ENCODE results near the gene LY86. TPM values are rescaled to one million over a fixed set of nuclear protein-coding genes. Genes with fewer than 3 reads are reported as not detected.
"Not testable (repeated sequence)": the region's sequence is repeated elsewhere in the genome, so short reads cannot be mapped to it uniquely, and the experiment has no call there.

The LY86 gene
- total RNA-seq, 1 experiment from 2014 or later: not detected

DNA sequence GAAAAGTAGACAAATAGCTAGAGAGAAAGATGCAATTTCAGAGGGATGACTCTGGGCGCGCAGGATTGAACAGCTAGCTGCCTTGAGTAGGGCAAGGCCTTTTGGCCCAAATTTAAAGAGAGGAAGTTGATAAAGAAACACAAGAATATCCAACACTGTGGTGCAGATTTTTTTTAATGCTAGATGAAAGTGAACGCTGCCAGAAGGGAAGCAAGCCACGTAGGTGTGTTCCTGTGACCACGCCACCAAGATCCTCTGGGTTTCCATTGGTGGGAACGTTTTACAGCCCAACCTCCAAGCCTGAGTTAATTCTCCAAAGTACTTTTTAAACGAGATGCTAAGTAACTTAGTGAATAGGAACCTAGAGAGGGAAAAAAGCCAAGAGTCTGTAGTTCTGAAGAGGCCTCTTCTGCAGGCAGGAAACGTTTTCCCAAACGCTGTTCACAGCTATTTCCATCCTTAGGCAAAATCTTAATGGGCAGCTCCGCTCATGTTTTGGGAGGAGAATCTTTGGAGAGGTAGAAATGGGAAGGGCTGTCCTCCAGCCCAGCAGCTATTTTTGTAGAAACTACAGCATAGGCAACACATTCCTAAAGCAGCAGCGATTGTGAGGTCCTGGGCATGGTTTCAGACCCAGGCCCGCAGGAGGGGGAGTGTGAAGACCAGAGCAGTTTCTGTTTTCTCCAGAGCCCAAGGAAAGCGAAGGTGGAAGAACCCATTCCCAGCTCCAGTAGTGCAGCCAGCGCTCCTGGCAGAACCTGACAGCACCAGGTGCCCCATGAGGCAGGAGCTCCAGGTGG is 8.2 kb downstream of the LY86 start:
- DNase-seq (ENCODE audit: low spot score): no peak

DNA sequence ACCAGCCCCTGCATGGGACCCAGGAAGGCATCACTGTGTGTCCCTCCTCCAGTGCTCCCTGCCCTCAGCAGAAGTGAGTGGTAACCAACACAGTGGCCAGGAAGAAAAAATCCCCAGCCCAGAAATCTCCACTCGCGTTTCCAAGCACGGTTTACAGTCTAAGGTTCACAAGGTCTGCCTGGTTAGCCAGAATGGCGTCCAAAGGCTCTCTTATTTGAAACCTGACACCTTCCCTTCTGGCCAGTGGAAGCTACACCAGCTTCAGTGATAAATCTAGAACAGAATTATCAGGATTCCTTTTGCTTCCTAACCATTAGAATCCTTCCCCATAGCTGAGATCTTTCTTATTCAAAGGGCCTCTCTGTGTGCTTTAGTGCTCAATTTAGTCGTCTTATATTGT is 9.2 kb downstream of the LY86 start:
- no peak for DNase-seq (ENCODE audit: low spot score)

DNA sequence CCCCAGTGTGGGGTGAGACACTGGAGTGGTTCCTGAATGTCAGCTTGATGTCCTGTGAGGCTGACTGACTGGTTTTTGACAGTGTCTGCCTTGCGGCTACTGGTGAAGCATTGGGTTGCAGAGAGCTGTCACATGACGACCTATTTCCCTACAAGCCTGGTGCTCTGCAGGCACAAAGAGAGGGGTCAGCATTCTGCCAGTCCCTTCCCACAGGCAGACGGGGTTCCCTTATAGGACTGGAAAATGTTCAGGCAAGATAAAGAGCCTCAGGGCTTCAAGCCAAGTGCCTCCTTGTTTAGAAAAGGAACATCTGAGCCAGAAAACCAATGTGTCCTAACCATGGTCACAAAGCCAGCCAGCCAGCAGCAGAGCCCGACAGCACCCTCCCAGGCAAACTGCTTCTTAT is 11.0 kb downstream of the LY86 start:
- no peak for DNase-seq (ENCODE audit: low spot score)

DNA sequence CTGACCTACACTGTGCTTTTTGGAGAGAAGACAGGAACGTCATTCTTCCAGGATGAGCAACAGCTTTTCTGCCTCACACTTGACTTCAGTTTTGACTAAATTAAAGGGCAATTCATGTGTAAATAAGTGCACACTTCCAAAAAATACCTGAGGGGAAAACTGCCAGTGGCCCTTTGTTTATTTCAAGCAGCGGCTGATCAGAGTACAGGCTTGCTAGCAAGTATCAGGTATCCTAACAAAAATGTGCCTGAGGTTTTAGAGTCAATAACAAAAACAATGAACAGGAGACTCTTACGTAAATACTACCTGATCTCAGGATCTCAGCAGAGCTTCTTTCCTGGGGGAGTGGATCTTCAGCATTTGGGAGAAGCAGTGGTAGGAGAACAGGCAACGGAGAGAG is 12.4 kb downstream of the LY86 start:
- no peak for DNase-seq (ENCODE audit: low spot score)

DNA sequence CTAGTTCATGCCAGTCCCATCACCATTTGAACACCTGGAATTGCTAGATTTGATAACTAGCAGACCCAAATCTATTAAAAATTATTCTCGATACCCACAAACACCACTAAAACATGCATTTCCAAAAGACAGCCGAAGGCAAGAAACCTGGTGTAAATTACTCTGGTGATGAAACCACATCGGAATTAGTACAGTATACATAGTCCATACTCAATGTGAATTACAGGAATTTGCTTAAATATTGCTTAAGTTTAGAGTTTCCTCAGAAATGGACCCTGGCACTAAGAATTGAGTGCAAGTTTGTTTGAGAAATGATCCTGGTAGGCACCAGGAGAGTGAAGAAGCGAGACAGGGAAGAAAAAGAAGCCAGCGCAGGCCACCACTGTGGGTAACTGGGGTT is 13.7 kb downstream of the LY86 start:
- DNase-seq (ENCODE audit: low spot score): no peak

DNA sequence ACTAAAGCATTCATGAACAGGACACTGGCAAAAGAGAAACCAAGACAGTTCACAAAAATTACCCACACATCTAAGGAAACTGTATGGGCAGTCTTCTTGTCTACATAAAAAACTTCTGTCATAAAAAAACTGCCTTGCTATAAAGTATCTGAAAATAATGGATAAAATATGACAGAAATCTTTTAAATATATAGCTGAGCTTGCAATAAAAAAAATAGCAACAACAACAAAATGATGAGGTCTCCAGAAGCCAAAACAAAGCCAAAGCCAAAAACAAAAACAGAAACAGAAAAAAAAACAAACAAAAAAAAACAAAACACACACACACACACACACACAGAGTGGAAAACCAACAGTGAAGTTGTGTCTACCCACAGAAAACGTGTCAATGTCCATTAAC is 14.8 kb downstream of the LY86 start:
- no peak for DNase-seq (ENCODE audit: low spot score)

DNA sequence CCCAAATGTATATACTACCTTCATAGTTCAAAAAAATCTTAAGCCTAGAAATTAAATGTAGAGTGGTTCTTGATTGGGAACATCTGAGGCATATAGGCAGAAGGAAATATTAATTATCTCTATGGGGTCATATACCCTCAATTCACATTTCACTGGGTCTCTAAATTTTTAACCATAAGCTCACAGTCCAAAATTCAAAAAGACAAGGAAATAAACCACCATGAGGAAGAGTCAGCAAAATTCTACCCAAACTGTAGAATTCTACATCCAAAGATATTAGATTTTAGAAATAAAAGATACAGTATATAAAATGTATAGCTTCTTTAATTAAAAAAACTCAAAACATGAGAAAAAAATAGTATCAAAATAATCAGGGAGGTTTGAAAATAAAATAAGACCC is 15.5 kb downstream of the LY86 start:
- no peak for DNase-seq (ENCODE audit: low spot score)

DNA sequence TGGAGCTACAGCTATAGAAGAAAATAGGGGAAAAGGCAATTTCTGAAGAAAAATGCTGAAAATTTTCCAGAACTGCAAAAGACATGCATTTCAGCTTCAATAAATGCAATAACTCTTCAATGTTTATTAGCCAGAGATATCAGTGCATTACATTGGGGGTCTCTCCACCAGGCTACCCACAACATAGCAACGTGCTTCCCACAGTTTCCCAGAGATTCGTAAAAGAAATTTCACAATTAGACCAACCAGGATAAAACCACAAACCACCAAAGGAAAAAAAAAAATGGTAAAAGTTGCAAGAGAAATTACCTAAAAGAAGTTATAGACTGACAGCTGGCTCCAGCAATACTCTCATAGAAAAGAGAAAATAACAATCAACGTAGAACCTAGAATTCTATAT is 16.0 kb downstream of the LY86 start:
- no peak for DNase-seq (ENCODE audit: low spot score)

DNA sequence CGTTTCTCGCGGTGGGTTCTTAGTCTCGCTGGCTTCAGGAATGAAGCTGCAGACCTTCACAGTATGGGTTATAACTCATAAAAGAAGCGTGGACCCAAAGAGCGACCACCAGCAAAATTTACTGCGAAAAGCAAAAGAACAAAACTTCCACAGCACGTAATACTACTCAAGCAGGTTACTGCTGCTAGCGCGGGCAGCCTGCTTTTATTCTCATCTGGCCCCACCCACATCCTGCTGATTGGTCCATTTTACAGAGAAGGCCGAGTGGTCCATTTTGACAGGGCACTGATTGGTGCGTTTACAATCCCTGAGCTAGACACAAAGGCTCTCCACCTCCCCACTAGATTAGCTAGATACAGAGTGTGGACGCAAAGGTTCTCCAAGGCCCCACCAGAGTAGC is 17.4 kb downstream of the LY86 start:
- no peak for DNase-seq (ENCODE audit: low spot score)

DNA sequence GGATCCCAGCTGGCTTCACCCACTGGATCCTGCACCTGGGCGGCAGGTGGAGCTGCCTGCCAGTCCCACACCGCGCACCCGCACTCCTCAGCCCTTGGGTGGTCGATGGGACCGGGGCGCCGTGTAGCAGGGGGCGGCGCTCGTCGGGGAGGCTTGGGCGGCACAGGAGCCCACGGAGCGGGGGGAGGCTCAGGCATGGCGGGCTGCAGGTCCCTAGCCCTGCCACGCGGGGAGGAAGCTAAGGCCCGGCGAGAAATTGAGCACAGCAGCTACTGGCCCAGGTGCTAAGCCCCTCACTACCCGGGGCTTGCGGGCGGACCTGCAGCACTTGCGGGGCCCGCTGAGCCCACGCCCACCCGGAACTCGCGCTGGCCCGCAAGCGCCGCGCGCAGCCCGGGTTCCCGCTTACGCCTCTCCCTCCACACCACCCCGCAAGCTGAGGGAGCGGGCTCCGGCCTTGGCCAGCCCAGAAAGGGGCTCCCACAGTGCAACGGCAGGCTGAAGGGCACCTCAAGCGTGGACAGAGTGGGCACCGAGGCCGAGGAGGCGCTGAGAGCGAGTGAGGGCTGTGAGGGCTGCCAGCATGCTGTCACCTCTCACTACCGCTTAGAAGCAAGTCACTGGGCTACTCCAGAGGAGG is 18.0 kb downstream of the LY86 start:
- DNase-seq (ENCODE audit: low spot score): not testable (repeated sequence)

DNA sequence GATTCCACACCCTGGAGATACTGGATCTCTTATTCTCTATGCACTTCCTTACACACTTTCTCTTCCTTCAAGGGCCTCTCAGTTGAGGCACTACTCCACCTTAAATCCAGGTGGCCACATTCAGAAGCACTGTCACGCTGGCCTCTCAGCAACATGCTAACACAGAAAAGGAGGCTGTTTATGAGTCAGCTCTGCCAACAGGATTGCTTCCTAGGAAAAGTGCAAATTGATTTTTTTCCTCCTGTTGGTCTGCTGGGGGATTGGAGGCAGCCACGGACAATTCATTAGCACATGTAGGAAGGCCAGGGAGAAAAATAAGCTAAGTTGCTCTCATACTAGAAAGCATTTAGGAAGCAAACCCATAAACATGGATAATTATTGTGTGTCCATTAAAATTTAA is 20.9 kb downstream of the LY86 start:
- no peak for DNase-seq (ENCODE audit: low spot score)

DNA sequence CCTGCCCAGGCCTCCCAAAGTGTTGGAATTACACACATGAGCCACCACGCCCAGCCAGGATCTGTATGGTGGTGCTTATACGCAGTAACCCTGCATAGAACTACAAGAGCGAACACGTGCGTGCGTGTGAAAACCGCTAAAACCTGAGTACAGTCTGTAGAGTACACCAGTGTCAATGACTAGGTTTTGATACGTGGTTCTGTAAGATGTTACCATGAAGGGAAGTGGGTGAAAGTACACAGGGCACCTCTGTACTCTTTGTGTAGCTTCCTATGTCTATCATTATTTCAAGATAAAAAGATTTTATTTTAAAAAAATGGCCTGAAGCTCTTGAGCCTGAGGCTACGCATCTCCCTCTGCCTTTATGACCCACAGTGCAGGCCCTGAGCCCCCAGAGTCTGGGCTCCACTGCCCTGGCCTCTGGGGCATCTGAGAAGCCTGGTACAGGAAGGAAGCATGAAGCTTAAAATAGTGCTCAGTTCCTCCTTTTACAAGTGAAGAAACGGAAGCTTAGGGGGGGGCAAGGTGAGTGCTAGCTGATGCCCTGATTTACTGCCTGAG is 21.6 kb downstream of the LY86 start:
- no peak for DNase-seq (ENCODE audit: low spot score)

DNA sequence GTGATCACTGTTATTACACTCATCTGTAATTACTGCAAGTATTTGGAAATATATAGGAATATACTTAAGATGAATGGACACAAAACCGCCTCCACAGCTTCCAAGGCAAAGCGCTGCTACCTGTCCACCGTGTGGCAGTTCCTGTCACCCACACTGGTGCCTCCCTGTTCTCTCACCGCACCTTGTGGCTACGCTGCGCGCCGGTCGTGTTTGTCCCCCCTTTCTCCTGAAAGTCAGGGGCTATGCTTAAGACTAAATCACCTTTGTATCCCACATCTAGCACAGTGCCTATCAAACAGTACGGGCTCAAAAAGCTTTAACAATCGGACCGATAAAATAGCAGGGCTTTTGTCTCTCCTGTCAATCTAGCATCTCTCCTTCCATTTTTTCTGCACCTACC is 23.0 kb downstream of the LY86 start:
- no peak for DNase-seq (ENCODE audit: low spot score)

DNA sequence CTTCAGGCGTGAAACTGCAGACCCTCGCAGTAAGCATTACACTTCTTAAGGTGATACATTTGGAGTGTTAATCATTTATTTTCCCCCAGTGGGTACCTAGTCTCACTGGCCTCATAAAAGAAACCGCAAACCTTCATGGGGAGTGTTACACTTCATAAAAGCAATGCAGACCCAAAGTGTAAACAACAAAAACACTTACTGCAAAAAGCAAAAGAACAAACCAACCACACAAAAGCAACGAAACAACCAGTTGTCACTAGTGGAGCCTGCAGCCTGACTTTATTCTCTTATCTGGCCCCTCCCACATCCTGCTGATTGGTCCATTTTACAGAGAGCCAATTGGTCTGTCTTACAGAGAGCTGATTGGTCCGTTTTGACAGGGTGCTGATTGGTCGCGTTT is 23.8 kb downstream of the LY86 start:
- DNase-seq (ENCODE audit: low spot score): no peak

DNA sequence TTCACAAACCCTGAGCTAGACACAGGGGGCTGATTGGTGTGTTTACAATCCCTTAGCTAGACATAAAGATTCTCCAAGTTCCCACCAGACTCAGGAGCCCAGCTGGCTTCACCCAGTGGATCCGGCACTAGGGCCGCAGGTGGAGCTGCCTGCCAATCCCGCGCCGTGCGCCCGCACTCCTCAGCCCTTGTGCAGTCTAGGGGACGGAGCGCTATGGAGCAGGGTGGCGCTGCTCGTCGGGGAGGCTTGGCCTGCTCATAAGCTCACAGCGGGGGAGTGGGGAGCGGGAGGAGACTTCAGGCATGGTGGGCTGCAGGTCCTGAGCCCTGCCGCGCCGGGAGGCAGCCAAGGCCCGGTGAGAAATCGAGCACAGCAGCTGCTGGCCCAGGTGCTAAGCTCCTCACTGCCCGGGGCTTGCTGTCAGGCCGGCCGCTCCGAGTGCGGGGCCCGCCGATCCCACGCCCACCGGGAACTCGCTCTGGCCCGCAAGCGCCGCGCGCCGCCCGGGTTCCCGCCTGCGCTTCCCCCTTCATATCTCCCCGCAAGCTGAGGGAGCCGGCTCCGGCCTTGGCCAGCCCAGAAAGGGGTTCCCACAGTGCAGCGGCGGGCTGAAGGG is 24.7 kb downstream of the LY86 start:
- not testable (repeated sequence) for DNase-seq (ENCODE audit: low spot score)

DNA sequence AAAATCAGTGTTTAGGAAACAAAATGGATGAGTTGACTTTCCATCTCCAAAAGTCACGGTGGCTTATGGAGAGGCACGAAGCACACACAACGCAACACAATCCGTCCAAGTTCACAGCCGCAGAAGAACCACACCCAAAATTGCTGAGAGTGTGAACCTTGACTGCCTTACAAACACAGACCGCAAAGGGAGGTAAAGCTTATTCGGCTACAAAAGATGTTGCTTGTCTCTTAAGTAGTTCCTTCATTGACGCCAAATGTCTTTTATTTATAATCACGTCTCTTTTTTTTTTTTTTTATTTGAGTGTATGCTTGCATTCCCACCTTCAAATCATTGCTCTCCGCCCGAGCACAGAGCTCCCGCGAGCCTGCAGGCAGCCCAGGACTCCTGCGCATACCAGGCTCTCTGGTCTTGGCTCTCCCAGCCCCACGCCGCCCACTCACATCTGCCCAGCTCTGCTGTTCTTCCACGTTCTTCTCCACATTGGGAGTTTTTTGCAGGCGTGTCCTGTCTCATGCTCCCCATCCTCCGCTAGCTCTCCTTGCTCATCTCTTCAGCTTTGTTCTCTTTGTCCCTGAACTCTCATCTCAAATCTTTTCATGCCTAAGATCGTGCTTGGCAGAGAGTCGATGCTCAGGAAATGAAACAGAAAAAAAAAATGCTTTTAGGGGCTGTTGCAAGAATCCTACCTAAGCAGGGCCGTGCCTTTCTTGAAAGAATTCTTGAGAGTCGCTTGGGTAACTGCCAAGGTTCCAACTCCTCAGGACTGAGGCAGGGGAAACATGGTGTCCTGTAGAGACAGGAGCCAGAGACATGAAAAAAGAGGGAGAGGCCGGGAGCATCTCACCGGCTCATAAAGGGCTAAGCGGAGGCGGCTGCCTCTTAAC is 25.8 kb downstream of the LY86 start:
- no peak for DNase-seq (ENCODE audit: low spot score)

DNA sequence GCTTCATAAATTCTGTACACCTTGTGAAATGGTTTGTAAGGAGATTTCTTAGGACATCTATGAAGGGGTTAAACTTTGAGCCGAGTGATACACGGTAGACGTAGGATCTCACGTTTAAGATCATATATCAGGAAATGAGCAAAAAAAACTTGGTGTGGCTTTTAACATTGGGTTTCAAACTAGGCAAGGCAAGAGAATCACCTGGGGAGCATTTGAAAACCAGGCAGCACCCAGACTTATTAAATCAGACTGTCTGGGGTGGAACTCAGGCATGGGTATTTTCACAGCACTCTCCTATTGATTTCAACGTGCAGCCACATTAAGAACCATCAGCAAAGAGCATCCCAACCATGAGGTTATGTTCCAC is 26.4 kb downstream of the LY86 start:
- DNase-seq (ENCODE audit: low spot score): no peak

DNA sequence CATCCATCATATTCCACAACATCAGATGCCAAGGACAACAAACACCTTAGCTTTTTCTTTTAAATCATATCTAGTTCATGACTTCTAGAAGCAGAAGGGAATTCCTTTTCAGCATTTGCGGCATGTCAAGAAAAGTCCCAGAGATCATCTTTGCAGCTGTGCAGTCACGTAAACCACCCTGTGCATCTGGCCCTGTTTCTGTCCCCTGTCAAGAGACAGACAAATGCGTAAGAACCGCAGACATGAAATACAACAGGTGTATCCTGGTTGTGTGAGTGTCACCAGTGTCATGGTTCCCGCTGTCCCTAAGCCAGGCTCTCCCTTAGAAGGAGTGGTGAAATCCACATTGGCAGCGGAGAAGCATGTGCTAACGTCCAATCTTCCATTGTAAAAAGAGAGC is 28.1 kb downstream of the LY86 start:
- no peak for DNase-seq (ENCODE audit: low spot score)

DNA sequence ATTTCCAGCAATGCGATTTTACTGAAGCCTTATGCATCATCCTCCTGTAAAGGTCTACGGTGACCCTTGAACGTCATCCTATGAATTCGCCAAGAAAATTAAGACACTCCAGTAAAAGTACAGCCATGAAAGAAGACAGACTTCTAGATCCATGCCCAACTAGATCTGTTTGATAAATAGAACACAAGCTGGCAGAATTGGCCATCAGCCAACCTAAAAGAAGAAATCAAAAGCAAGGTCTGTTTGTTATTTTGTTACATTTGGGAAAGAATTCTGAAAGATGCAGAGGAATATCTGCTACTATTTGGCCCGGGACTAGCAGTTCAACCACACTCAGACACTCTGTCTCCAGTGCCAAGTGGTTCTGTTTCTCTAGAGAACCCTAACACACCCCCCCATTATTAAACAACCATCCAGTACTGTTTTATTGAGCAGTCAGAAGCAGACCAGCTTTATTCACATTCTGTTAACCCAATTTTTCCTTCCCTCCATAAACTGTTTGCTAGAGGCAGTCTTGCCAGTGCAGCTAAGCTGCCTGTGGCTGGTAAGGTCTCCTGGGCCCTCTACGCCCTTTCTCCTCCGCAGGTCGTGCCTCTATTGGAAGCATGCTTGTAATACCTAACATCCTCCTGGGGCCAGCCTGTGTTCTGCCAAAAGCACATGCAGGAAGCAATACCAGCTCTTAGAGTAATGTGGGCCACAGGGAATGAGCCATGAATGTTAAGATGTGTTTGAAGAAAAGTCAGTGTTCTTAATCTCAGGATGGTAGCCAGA is 30.7 kb downstream of the LY86 start:
- no peak for DNase-seq (ENCODE audit: low spot score)

DNA sequence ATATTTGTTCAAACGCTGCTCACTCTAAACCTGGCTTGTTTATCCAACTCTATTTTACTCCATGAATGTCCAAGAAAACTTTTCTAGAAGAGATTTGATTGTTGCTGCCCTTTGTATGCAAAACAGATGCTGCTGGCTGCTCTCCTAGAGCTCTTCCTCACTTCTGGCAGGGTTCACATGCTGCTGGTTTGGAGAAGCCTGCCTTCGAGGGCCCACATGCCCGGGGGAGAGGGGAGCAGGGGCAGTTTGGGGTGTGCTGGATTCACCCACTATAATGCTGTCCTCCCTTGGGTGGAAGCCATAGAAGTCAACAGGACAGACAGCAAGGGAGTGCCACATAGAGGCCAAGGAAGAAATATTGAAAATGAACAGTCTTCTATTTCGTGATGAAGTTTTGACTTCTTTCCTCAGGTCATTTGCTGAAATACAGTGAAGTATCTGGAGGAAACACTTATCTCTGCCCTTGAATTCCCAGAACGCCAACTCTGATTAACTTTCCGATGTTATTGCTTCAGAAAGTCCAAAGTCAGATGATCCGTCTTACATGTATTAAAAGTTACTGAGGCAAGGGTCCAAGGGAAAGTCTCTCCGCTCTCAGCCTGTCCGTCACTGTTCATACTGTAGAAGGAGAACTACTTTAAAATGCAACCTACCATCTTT is 32.4 kb downstream of the LY86 start:
- no peak for DNase-seq (ENCODE audit: low spot score)

DNA sequence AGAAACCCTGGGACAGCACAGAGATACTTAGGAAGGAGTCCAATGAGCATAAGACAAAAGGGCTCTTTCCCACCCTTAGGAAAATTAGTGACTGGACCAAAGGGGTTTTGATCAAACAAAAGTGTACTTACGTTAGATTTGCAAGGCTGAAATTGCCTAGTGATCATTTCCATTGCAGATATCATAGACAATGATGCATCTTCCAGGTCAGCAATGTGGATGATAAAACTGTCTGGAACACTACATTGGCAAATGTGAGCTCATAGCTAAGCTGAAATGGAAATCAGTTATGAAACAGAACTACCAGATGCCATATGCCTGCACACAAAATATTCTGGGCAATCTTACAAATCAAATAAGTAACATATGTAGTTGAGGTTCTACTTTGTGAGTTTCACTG is 34.0 kb downstream of the LY86 start:
- no peak for DNase-seq (ENCODE audit: low spot score)

All from H4 (cell line).